Gastrocnemius medialis (tissue), 4 donors: ENCODE measurements around the gene MKLN1.

ENCODE experiments used
- POLR2A ChIP-seq, 2 donors: fragments of 450-650 bp; IDR thresholded peaks; one replicate each; pipeline ENCODE4 v1.6.1; 2017; ENCODE audit warnings: antibody characterized with exemption in 2 of 2, mild to moderate bottlenecking in 2 of 2, moderate library complexity in 2 of 2
- TF ChIP-seq, protein P1 (sequence below), 5 experiments: fragments of 450-650 bp in 3 of 5; fragments of 200-600 bp in 2 of 5; sonication (generic) in 2 of 5; IDR thresholded peaks in 4 of 5; conservative IDR thresholded peaks in 1 of 5; 1 replicate in 4 of 5; 2 replicates in 1 of 5; pipeline ENCODE4 v1.5.1; 2016 to 2019; ENCODE audit warnings: antibody characterized with exemption in 5 of 5, mild to moderate bottlenecking in 3 of 5, moderate library complexity in 3 of 5

DNA sequence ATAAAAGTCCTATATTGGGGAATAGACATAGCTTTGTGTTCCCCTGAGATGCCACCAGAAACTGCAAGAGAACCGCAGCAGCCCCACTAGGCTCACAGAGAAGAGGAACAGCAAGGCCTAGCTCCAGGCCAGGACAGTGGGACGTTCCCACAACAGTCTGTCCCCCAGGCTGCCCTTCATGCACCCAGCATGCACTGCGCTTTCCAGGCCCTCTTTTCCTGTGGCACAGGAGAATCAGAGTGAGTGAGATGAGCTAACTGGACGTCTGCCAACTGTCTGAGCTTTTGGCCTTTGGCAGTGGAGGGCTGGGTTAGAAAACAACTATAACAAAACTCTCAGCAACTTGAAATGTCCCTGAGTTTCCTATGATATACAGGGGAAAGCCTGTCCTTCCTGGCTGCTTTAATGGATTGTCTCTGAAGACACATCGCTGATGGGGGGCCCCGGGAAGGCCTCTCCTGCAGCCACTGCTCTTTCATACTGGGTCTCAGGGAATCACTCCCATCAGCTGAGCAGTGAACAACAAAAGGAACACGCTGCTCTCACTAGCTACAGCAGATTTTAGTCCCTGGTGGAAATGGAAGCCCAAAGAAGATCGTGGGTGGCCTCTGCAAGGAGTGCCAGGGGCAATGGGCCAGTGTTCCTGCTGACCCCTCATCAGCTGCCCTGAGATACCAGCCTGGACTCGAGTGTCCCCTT lies 175.3 kb downstream of the MKLN1 start:
- TF ChIP-seq POLR2A (IDR thresholded peaks at IDR 0.05): no peak
- TF ChIP-seq, protein P1, sequence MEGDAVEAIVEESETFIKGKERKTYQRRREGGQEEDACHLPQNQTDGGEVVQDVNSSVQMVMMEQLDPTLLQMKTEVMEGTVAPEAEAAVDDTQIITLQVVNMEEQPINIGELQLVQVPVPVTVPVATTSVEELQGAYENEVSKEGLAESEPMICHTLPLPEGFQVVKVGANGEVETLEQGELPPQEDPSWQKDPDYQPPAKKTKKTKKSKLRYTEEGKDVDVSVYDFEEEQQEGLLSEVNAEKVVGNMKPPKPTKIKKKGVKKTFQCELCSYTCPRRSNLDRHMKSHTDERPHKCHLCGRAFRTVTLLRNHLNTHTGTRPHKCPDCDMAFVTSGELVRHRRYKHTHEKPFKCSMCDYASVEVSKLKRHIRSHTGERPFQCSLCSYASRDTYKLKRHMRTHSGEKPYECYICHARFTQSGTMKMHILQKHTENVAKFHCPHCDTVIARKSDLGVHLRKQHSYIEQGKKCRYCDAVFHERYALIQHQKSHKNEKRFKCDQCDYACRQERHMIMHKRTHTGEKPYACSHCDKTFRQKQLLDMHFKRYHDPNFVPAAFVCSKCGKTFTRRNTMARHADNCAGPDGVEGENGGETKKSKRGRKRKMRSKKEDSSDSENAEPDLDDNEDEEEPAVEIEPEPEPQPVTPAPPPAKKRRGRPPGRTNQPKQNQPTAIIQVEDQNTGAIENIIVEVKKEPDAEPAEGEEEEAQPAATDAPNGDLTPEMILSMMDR (IDR thresholded peaks at IDR 0.05 in 4 of 5, conservative IDR thresholded peaks at IDR 0.05 in 1 of 5): no peak
